Activated T-cell treated with anti-CD3 and anti-CD28 coated beads for 48 hours (primary cell): Measurements from ENCODE around the gene ZRANB3.
"Not testable (repeated sequence)": the region's sequence is repeated elsewhere in the genome, so short reads cannot be mapped to it uniquely, and the experiment has no call there.

Experiments
- DNase-seq: peaks from one replicate; pipeline ENCODE4 v3.0.0-alpha.2; 2020; ENCODE audit warnings: low read depth

Gene ZRANB3

DNA sequence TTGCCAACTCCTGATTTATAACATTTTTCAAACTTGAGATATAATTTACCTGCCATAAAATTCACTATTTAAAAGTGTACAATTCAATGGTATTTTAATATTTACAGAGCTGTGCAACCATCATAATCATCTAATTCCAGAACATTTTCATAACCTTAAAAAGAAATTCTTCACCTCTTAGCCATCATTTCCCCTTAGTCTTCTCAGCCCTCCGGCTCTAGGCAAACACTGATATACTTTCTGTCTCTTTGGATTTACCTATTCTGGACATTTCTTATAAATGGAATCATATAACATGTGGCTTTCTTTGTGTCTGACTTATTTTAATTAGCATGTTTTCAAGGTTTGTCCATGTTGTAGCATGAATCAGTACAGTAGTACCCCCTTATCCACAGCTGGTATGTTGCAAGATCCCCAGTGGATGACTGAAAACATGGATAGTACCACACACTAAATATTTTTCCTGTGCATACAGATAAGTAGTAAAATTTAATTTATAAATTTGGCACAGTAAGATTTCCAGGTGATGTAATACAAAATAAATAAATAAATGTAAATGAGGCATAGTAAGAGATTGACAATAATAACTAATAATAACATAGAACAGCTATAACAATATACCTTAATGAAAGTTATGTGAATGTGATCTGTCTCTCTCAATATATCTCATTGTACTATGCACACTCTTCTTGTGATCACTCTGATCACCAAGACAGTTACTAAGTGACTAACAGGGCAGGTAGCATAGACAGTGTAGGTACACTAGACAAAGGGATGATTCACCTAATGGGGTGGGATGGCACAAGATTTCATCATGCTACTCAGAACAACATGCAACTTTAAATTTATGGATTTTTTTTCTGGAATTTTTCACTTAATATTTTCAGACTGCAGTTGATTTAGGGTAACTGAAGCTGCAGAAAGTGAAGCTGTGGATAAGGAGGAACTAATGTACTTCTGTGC is 405.8 kb downstream of the ZRANB3 start:
- no peak for DNase-seq

DNA sequence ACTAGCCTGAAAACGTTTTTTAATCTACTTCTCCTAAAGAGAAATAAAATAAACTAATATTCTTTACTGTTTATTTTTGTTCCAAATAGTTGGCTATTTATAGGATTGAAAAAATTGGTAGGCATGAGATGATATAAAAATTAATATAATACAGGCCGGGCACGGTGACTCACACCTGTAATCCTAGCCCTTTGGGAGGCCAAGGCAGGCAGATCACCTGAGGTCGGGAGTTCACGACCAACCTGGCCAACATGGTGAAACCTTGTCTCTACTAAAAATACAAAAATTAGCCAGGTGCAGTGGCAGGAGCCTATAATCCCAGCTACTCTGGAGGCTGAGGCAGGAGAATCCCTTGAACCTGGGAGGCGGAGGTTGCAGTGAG is 409.4 kb downstream of the ZRANB3 start:
- DNase-seq, result not testable (repeated sequence)

DNA sequence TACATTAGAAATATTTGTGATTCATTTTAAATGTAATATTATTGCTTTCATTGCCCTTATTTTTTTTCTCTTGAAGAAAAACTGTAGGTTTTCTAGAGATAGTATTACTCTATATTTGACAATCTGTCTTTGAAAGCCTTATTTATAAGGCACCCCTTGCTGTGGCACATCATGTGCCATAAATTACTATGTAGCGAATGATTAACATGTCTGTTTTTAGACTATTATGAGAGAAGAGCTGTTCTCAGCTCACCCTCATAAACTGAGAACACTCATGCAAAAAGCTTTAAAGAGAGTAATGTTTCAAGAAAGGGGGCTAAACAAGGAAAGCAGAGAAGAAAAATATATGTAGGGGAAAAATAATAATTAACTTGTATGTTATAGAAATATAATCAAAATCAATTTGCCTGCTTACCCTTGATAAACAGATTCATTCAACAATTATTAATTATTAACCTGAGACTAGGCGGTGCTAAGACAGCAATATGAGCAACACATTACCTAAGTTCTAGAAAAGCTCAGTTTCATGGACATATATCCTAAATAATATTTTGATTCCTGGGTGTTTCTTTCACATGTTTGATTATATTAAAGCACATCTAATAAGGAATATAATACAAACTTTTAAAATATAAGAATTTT is 409.9 kb downstream of the ZRANB3 start:
- no peak for DNase-seq

DNA sequence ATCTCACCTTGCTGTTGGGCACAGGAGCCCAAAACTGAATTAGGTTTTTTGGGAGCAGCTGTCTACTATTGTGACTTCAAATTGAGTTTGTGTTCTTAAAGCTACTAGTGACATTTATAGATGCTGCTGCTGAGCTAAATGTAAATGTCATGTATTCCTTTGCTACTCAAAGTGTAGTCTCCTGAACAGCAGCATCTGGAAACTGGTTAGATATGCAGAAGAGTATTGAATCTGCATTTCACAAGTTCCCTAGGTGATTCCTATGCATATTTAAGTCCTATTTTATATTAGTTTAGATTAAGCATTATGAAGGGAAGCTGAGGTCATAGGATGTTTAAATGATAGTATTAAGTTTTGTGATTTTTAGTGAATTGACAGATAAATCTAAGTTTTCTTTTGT is 411.4 kb downstream of the ZRANB3 start:
- DNase-seq, result no peak

DNA sequence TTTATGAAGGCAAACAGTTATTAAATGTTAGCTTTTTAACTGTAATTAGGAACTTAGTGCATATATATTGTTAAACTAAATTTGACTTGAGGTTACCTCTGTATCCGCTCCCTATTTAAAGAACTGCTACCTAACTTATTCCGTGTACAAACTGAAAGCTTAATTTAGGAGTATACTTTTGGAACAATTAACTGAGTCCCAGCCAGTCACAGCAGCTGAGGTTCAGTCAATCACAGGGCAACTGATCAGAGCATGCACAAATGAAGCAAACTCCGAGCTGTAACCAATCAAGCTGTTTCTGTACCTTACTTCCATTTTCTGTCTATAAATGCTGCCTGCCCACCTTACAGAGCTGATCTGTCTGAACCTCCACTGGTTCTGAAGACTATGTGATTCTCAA is 417.7 kb downstream of the ZRANB3 start:
- no peak for DNase-seq

DNA sequence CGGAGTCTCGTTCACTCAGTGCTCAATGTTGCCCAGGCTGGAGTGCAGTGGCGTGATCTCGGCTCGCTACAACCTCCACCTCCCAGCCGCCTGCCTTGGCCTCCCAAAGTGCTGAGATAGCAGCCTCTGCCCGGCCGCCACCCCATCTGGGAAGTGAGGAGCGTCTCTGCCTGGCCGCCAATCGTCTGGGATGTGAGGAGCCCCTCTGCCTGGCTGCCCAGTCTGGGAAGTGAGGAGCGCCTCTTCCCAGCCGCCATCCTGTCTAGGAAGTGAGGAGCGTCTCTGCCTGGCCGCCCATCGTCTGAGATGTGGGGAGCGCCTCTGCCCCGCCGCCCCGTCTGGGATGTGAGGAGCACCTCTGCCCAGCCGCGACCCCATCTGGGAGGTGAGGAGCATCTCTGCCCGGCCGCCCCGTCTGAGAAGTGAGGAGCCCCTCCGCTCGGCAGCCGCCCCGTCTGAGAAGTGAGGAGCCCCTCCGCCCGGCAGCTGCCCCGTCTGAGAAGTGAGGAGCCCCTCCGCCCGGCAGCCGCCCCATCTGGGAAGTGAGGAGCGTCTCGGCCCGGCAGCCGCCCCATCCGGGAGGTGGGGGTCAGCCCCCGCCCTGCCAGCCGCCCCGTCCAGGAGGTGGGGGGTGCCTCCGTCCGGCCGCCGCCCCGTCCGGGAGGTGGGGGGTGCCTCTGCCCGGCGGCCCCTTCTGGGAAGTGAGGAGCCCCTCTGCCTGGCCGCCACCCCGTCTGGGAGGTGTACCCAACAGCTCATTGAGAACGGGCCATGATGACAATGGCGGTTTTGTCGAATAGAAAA is 425.3 kb downstream of the ZRANB3 start:
- not testable (repeated sequence) for DNase-seq

DNA sequence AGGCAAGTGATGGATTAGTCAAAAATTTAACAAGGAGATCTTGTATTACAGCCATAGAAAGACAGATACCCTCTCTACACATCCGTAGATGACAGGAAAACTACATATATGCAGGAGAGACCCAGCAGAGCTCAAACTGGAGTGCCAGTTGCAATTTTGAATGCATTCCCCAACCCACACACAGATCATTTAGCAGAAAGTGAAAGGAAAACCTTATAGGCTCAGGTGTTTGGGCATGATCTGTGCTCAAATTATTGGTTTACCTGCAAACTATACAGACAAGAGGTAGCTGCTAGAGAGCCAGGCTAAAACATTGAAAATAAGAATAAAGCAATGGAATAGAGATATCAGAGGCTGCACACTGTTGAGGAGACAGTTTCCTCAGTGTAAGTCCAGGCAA is 427.2 kb downstream of the ZRANB3 start:
- DNase-seq, result no peak

DNA sequence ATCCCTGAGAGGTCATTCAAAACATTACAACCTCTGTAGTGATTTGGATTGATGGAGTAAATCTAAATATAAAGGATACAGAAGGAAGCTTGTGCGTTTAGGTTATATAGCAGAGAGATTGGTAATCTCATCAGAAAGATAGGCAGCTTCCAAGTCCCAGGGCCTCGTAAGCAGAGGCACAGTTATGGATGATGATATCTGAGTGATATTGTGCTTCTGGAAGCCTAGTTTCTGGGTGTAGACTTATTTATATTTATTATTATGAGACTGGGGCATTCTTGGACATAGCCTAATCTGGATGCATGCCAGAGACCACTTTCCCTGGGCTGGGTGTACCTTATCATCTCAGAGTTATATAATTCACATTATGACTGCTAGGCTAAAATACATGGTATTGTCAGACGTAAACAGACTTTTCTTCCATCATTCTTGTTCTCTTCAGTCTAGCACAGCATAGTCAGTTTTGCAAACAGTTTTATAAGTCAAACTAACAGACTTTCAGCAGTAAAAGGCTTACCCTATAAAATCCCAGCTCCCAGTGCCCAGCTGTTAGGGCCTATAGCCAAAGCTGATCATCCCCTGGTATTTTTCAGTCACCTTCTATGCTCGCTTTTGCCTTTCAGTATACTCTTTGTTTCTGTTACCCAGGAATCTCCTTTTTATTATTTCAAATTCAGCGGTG is 431.1 kb downstream of the ZRANB3 start:
- DNase-seq, result no peak

DNA sequence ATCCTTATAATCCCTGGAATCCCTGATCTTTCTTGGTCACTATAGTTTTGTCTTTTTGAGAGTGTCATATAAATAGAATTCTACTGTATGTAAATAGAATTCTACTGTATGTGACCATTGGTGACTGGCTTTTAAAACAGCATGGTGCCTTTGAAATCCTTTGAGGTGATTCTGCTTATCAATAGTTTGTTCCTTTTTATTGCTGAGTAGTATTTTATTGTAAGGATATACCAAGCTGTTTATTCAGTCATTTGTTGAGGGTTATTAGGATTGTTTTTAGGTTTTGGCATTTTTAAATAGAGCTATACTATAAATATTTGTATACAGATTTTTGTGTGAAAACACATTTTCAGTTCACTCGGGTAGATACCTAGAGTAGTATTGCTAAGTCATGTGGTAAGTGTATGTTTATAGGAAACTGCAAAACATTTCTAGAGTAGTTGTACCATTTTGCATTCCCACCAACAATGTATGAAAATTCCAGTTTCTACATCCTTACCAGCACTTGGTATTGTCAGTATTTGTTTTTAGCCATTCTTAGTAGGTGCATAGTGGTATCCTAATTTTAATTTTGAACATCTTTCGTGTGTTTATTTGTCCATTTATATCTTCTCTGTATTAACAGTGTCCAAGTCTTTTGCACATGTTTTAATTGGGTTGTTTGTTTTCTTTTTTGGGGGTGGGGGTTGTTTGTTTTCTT is 433.3 kb downstream of the ZRANB3 start:
- DNase-seq, result no peak

DNA sequence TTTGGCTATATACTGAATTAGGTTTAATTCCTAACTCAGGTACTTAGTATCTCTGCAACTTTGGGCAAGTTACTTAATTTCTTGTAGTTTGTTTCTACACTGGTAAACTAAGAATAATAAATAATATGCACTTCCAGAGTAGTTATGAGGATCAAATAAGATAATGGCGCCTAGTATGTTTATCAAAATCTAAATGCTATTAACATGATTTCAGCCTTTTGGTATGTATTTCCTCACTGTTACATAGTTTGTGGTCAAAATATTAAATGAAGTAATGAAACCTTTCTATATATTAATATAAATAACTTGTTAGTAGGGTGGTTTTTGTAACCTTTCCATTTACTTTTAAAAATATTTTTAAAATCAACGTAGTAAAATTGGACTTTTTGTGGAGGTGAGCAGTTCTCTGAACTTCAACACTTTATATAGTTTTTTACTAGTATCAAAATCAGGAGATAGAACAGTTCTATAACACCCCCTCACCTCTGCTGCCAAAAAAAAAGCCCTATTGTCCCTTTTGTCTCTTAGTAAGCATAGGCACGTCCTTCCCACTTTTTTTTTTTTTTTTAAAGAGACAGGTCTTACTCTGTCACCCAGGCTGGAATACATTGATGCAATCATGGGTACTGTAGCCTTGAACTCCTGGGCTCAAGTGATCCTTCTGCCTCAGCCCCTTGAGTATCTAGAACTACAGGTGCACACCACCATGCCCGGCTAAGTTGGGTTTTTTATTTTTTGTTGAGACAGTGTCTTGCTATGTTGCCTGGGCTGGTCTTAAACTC is 434.2 kb downstream of the ZRANB3 start:
- DNase-seq, result no peak

DNA sequence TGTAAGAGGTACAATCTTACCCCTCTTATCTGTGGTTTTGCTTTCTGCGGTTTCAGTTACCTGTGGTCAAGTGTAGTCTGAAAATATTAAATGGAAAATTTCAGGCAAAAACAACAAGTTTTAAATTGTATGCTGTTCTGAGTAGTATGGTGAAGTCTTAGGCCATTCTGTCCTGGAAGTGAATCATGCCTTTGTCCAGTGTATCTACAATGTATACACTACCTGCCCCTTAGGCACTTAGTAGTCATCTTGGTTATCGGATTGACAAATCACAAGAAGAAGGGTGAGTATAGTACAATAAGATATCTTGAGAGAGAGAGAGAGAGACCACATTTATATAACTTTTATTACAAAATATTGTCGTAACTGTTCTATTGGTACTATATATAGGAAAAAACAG is 435.4 kb downstream of the ZRANB3 start:
- no peak for DNase-seq

DNA sequence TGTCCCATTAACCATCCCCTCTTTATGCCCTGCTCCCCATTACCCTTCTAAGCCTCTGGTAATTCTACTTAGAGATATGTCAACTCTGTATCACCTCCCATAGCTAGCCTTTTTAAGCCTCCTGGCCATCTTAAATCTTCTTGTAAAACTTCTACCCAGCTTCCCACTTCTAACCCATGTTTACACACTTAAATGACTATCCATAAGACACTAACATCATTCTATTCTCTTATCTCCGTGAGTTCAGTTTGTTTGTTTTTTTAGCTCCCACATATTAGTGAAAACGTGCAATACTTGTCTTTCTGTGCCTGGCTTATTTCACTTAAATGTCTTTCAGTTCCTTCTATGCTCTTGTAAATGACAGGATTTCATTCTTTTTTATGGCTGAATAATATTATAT is 436.5 kb downstream of the ZRANB3 start:
- DNase-seq, result no peak

DNA sequence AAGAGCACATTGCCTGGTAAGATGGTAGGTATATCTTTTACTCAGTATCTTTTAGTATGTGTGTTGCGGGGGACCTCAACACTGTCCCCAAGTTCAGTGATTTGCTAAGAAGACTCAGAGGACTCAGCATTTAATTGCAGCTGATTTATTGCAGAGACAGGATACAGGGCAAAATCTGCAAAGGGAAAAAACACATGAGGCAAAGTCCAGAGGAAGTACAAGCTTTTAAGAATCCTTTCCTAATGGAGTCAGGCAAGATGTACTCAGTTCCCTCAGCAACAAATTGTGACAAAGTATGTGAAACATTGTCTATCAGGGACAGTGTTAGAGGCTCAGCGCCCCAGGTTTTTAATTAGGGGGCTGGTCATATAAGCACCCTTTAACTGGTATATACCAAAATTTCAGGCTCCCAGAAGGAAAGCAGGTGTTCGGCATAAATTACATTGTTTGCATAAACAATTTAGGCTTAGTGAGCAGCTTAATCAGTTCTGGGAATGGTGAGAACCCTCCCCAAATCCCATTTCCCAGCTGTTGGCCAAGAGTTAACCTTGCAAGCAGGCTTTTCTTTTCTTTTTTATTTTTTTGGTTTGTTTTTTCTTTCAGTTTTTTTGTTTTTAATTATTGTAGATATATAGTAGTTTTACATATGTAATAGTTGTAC is 437.2 kb downstream of the ZRANB3 start:
- no peak for DNase-seq

DNA sequence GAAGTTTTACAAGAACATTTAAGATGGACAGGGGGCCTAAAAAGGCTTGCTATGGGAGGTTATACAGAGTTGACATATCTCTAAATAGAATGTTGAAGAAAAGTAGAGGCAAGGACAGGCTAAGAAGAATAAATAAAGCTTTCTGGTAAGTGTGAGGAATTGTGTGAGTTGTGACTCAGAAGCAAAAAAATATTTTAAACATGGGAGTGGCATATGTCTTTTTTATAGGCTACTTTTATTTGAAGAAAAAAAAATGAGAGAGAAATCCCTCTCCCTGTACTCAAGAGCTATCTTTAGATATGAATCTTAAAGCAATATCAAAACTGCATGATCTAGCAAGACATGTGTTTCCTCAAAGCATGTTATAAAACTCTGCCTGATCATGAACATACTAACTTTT is 437.8 kb downstream of the ZRANB3 start:
- DNase-seq, result no peak

DNA sequence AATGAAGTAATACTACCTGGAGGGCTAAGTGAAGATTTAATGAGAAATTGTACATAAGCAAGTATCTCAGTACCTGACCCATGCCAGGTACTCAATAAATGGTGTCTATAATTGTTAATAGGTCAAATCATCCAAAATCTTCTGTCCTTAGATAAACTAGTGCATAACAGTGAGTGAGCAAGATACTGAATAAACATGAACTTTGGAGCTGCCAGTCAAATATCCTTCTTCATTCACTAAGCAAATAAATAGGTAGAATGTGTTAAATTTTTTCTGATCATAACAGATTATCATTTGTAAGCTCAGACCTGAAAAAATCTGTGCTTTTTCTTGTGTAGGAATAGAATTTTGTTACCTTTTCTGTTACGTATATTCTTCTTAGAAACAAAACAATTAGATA is 439.3 kb downstream of the ZRANB3 start:
- no peak for DNase-seq

DNA sequence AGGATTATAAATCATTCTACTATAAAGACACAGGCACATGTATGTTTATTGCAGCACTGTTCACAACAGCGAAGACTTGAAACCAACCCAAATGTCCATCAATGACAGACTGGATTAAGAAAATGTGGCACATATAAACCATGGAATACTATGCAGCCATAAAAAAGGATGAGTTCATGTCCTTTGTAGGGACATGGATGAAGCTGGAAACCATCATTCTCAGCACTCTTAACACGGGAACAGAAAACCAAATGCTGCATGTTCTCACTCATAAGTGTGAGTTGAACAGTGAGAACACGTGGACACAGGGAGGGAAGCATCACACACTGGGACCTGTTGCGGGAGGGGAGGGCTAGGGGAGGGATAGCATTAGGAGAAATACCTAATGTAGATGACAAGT is 441.4 kb downstream of the ZRANB3 start:
- DNase-seq, result not testable (repeated sequence)
